ENCODE measurements around the gene PRSS12.
"Not testable (repeated sequence)": the region's sequence is repeated elsewhere in the genome, so short reads cannot be mapped to it uniquely, and the experiment has no call there.

Gene PRSS12

GRCh38 chr4:118317691-118318090 lies 35.1 kb downstream of the PRSS12 start:
- DNase-seq (ENCODE audit: low read depth): no peak
- TF ChIP-seq, protein P1, sequence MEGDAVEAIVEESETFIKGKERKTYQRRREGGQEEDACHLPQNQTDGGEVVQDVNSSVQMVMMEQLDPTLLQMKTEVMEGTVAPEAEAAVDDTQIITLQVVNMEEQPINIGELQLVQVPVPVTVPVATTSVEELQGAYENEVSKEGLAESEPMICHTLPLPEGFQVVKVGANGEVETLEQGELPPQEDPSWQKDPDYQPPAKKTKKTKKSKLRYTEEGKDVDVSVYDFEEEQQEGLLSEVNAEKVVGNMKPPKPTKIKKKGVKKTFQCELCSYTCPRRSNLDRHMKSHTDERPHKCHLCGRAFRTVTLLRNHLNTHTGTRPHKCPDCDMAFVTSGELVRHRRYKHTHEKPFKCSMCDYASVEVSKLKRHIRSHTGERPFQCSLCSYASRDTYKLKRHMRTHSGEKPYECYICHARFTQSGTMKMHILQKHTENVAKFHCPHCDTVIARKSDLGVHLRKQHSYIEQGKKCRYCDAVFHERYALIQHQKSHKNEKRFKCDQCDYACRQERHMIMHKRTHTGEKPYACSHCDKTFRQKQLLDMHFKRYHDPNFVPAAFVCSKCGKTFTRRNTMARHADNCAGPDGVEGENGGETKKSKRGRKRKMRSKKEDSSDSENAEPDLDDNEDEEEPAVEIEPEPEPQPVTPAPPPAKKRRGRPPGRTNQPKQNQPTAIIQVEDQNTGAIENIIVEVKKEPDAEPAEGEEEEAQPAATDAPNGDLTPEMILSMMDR (IDR thresholded peaks at IDR 0.05; ENCODE audit: control insufficient read depth, insufficient read depth, low read depth, low read length, missing control alignments): no peak
- H3K4me3 ChIP-seq (ENCODE audit: control insufficient read depth, low read depth, low read length): no peak overlapping the region

- TF ChIP-seq, protein P1 (IDR thresholded peaks at IDR 0.05; ENCODE audit: control insufficient read depth, insufficient read depth, low read depth, low read length, missing control alignments): no peak
- H3K4me3 ChIP-seq (ENCODE audit: control insufficient read depth, low read depth, low read length): no peak overlapping the region
- no peak for DNase-seq (ENCODE audit: low read depth)
These were observed 38.6 kb downstream of the PRSS12 start for GRCh38 chr4:118314221-118314620.

GRCh38 chr4:118313098-118313497 lies 39.7 kb downstream of the PRSS12 start:
- TF ChIP-seq, protein P1 (IDR thresholded peaks at IDR 0.05; ENCODE audit: control insufficient read depth, insufficient read depth, low read depth, low read length, missing control alignments): no peak
- H3K4me3 ChIP-seq (ENCODE audit: control insufficient read depth, low read depth, low read length): no peak overlapping the region
- DNase-seq (ENCODE audit: low read depth): no peak

DNA sequence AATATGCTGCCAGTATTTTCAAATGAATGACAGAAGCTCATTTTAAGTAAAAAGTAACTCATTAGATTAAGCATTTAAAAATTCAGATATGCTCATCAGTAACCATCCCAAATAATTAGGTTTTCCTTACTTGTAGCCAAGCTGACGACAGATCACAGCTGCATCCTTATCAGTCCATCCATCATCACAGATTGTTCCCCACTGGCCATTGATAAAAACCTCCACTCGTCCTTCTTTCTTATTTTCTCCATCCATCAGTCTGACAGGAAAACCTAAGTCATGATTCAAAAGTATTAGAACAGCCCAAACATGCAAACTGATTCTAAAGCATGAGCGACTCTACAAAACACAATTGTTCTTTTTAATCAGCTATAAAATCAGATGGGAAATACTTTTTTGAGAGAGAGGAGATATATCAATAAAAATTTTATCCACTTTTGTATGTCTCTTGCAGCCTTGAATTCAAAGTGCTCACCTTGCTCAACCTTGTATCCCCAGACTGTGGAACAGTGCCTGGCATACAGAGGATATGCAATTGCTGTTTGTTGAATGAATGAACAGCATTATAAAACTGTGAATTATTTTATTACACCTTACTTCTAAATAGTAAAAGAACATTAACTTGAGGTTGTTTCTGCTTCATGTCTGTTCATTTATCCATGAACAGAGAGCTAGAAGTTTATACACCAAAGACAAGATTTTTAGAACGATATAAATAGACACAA lies 44.3 kb downstream of the PRSS12 start:
- DNase-seq (ENCODE audit: low read depth): no peak
- no peak overlapping the region for H3K4me3 ChIP-seq (ENCODE audit: control insufficient read depth, low read depth, low read length)
- TF ChIP-seq, protein P1 (IDR thresholded peaks at IDR 0.05; ENCODE audit: control insufficient read depth, insufficient read depth, low read depth, low read length, missing control alignments): no peak

DNA sequence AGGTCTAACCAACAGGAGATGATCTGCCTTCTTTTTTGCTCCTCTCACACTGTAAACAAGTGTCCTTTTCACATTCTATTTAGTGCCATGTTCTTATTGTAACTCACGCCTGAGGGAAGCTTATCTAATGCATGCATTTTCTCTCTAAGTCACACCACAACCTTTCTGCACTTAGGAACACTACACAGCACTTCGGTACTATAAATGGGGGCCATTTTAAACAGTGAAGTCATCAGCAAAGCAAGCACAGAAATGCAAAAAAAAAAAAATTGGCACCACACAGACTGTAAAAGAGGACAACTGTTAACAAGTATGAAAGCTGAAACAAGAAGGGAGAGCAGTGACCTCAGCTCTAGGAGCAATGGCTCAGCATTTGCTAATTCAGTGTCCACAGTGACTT lies 45.2 kb downstream of the PRSS12 start:
- no peak overlapping the region for H3K4me3 ChIP-seq (ENCODE audit: control insufficient read depth, low read depth, low read length)
- DNase-seq (ENCODE audit: low read depth): no peak
- TF ChIP-seq, protein P1 (IDR thresholded peaks at IDR 0.05; ENCODE audit: control insufficient read depth, insufficient read depth, low read depth, low read length, missing control alignments): no peak

GRCh38 chr4:118299619-118300018 lies 53.2 kb downstream of the PRSS12 start:
- H3K4me3 ChIP-seq (ENCODE audit: control insufficient read depth, low read depth, low read length); DNase-seq (ENCODE audit: low read depth): not testable (repeated sequence)

DNA sequence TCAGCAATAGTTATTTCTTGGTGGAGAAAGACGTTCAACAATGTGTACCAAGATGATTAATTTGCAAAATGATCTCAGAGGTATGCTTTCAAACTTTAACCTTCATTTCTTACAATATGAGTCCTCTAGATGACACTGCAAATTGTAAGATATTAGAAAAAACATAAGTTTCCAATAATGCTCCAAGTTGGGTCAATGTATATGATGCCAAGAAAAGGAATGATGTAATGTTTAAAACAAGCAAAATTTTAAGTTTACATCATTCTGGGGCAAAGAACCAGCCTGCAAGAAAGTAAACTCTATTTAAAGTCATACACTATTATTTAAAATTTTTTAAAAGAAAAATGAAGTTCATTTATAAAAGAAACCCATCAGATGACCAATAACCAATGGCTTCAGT lies 56.1 kb downstream of the PRSS12 start:
- no peak overlapping the region for H3K4me3 ChIP-seq (ENCODE audit: control insufficient read depth, low read depth, low read length)
- no peak for DNase-seq (ENCODE audit: low read depth)
- TF ChIP-seq, protein P1 (IDR thresholded peaks at IDR 0.05; ENCODE audit: control insufficient read depth, insufficient read depth, low read depth, low read length, missing control alignments): no peak
